GM23338 (cell line): ENCODE results near the gene TMIGD2.

Experiments
- CREB1 ChIP-seq: fragments of 250-450 bp; sonication (Bioruptor Pico); IDR thresholded peaks from 2 replicates; pipeline ENCODE4 v1.5.0; 2020; ENCODE audit warnings: low read depth, mild to moderate bottlenecking, moderate library complexity
- EZH2 ChIP-seq: fragments of 200-600 bp; sonication (generic); IDR thresholded peaks from one replicate; pipeline ENCODE4 v1.8.0; 2017; ENCODE audit warnings: antibody characterized with exemption, mild to moderate bottlenecking, low read depth; ENCODE audit not compliant: unreplicated experiment
- EZH2phosphoT487 ChIP-seq: fragments of 200-600 bp; sonication (generic); IDR thresholded peaks from one replicate; pipeline ENCODE4 v1.8.1; 2018; ENCODE audit warnings: antibody characterized with exemption; ENCODE audit not compliant: unreplicated experiment
- NANOG ChIP-seq: IDR thresholded peaks from 2 replicates; pipeline ENCODE4 v1.6.1; 2016; ENCODE audit warnings: antibody characterized with exemption, borderline replicate concordance
- POLR2AphosphoS5 ChIP-seq: IDR thresholded peaks from 2 replicates; pipeline ENCODE4 v1.6.1; 2016; ENCODE audit warnings: antibody characterized with exemption, low read depth
- STAT1 ChIP-seq: IDR thresholded peaks from one replicate; pipeline ENCODE4 v1.6.1; 2016; ENCODE audit warnings: antibody characterized with exemption; ENCODE audit not compliant: unreplicated experiment
- ZNF331 ChIP-seq: fragments of 250-450 bp; sonication (Bioruptor Pico); IDR thresholded peaks from 2 replicates; pipeline ENCODE4 v1.5.0; 2020; ENCODE audit warnings: low read depth, mild to moderate bottlenecking, moderate library complexity
- TF ChIP-seq, protein P1 (sequence below), 2 experiments: fragments of 200-600 bp in 1 of 2; sonication (generic) in 1 of 2; conservative IDR thresholded peaks; 2 replicates each; pipeline versions ENCODE4 v1.5.1 to v1.6.1; 2016 to 2017; ENCODE audit warnings: antibody characterized with exemption in 2 of 2, low read depth in 2 of 2, mild to moderate bottlenecking in 2 of 2, moderate library complexity in 1 of 2
- TF ChIP-seq, protein P2 (sequence below): IDR thresholded peaks from one replicate; pipeline ENCODE4 v1.6.1; 2018; ENCODE audit warnings: antibody characterized with exemption; ENCODE audit not compliant: unreplicated experiment
- TF ChIP-seq, protein P3 (sequence below): fragments of 250-450 bp; sonication (Bioruptor Pico); IDR thresholded peaks from 2 replicates; pipeline ENCODE4 v1.5.0; 2020; ENCODE audit warnings: mild to moderate bottlenecking, moderate library complexity
- TF ChIP-seq, protein P4 (sequence below): IDR thresholded peaks from 2 replicates; pipeline ENCODE4 v1.6.1; 2016; ENCODE audit warnings: antibody characterized with exemption

DNA sequence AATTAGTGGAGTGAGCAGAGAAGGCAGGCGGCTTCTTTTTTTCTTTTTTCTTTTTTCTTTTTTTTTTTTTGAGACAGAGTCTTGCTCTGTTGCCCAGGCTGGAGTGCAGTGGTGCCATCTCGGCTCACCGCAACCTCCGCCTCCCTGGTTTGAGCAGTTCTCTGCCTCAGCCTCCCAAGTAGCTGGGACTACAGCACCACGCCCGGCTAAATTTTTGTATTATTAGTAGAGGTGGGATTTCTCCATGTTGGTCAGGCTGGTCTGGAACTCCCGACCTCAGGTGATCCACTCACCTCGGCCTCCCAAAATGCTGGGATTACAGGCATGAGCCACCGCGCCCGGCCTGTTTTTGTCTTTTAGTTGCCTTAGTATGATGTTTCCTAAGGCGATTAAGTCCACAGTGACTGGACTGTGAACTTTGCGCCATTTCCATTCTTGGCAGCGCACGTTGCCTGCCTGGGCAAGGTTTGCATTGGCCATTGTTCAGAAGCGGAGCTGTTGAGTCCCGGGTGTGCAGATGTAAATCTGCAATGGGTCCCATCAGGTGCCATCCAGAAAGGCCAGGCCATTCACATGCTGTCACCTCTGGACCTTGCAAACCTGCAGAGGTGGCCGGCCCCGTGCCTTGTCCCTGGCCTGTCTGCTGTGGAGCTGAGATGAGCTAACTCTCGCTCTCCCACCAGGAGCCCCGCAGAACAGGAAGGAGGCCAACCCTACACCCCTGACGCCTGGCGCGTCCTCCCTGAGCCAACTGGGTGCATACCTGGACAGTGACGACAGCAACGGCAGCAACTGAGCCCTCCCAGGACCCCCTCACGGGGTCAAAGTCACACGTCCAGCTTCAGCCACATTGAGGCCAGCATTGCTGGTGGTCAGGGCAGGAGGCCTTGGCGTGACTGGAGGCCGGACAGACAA is 34.0 kb downstream of the TMIGD2 start:
- TF ChIP-seq EZH2 (no peak), ZNF331 (CRISPR knock-in tag) (no peak), STAT1 (no peak), CREB1 (CRISPR knock-in tag) (no peak), EZH2phosphoT487 (no peak), POLR2AphosphoS5 (no peak), NANOG (no peak)
- TF ChIP-seq, protein P1, sequence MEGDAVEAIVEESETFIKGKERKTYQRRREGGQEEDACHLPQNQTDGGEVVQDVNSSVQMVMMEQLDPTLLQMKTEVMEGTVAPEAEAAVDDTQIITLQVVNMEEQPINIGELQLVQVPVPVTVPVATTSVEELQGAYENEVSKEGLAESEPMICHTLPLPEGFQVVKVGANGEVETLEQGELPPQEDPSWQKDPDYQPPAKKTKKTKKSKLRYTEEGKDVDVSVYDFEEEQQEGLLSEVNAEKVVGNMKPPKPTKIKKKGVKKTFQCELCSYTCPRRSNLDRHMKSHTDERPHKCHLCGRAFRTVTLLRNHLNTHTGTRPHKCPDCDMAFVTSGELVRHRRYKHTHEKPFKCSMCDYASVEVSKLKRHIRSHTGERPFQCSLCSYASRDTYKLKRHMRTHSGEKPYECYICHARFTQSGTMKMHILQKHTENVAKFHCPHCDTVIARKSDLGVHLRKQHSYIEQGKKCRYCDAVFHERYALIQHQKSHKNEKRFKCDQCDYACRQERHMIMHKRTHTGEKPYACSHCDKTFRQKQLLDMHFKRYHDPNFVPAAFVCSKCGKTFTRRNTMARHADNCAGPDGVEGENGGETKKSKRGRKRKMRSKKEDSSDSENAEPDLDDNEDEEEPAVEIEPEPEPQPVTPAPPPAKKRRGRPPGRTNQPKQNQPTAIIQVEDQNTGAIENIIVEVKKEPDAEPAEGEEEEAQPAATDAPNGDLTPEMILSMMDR (conservative IDR thresholded peaks at IDR 0.05; ENCODE audit: low read depth in 2 of 2): no peak
- TF ChIP-seq, protein P2, sequence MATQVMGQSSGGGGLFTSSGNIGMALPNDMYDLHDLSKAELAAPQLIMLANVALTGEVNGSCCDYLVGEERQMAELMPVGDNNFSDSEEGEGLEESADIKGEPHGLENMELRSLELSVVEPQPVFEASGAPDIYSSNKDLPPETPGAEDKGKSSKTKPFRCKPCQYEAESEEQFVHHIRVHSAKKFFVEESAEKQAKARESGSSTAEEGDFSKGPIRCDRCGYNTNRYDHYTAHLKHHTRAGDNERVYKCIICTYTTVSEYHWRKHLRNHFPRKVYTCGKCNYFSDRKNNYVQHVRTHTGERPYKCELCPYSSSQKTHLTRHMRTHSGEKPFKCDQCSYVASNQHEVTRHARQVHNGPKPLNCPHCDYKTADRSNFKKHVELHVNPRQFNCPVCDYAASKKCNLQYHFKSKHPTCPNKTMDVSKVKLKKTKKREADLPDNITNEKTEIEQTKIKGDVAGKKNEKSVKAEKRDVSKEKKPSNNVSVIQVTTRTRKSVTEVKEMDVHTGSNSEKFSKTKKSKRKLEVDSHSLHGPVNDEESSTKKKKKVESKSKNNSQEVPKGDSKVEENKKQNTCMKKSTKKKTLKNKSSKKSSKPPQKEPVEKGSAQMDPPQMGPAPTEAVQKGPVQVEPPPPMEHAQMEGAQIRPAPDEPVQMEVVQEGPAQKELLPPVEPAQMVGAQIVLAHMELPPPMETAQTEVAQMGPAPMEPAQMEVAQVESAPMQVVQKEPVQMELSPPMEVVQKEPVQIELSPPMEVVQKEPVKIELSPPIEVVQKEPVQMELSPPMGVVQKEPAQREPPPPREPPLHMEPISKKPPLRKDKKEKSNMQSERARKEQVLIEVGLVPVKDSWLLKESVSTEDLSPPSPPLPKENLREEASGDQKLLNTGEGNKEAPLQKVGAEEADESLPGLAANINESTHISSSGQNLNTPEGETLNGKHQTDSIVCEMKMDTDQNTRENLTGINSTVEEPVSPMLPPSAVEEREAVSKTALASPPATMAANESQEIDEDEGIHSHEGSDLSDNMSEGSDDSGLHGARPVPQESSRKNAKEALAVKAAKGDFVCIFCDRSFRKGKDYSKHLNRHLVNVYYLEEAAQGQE: no peak
- TF ChIP-seq, protein P3, sequence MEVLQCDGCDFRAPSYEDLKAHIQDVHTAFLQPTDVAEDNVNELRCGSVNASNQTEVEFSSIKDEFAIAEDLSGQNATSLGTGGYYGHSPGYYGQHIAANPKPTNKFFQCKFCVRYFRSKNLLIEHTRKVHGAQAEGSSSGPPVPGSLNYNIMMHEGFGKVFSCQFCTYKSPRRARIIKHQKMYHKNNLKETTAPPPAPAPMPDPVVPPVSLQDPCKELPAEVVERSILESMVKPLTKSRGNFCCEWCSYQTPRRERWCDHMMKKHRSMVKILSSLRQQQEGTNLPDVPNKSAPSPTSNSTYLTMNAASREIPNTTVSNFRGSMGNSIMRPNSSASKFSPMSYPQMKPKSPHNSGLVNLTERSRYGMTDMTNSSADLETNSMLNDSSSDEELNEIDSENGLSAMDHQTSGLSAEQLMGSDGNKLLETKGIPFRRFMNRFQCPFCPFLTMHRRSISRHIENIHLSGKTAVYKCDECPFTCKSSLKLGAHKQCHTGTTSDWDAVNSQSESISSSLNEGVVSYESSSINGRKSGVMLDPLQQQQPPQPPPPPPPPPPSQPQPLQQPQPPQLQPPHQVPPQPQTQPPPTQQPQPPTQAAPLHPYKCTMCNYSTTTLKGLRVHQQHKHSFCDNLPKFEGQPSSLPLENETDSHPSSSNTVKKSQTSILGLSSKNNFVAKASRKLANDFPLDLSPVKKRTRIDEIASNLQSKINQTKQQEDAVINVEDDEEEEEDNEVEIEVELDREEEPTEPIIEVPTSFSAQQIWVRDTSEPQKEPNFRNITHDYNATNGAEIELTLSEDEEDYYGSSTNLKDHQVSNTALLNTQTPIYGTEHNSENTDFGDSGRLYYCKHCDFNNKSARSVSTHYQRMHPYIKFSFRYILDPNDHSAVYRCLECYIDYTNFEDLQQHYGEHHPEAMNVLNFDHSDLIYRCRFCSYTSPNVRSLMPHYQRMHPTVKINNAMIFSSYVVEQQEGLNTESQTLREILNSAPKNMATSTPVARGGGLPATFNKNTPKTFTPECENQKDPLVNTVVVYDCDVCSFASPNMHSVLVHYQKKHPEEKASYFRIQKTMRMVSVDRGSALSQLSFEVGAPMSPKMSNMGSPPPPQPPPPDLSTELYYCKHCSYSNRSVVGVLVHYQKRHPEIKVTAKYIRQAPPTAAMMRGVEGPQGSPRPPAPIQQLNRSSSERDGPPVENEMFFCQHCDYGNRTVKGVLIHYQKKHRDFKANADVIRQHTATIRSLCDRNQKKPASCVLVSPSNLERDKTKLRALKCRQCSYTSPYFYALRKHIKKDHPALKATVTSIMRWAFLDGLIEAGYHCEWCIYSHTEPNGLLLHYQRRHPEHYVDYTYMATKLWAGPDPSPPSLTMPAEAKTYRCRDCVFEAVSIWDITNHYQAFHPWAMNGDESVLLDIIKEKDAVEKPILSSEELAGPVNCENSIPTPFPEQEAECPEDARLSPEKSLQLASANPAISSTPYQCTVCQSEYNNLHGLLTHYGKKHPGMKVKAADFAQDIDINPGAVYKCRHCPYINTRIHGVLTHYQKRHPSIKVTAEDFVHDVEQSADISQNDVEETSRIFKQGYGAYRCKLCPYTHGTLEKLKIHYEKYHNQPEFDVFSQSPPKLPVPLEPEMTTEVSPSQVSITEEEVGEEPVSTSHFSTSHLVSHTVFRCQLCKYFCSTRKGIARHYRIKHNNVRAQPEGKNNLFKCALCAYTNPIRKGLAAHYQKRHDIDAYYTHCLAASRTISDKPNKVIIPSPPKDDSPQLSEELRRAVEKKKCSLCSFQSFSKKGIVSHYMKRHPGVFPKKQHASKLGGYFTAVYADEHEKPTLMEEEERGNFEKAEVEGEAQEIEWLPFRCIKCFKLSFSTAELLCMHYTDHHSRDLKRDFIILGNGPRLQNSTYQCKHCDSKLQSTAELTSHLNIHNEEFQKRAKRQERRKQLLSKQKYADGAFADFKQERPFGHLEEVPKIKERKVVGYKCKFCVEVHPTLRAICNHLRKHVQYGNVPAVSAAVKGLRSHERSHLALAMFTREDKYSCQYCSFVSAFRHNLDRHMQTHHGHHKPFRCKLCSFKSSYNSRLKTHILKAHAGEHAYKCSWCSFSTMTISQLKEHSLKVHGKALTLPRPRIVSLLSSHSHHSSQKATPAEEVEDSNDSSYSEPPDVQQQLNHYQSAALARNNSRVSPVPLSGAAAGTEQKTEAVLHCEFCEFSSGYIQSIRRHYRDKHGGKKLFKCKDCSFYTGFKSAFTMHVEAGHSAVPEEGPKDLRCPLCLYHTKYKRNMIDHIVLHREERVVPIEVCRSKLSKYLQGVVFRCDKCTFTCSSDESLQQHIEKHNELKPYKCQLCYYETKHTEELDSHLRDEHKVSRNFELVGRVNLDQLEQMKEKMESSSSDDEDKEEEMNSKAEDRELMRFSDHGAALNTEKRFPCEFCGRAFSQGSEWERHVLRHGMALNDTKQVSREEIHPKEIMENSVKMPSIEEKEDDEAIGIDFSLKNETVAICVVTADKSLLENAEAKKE: no peak
- TF ChIP-seq, protein P4, sequence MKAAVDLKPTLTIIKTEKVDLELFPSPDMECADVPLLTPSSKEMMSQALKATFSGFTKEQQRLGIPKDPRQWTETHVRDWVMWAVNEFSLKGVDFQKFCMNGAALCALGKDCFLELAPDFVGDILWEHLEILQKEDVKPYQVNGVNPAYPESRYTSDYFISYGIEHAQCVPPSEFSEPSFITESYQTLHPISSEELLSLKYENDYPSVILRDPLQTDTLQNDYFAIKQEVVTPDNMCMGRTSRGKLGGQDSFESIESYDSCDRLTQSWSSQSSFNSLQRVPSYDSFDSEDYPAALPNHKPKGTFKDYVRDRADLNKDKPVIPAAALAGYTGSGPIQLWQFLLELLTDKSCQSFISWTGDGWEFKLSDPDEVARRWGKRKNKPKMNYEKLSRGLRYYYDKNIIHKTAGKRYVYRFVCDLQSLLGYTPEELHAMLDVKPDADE: no peak
